Neural cell (in vitro differentiated cells): ENCODE measurements around the gene COL25A1. TPM values are rescaled to one million over a fixed set of nuclear protein-coding genes. Genes with fewer than 3 reads are reported as not detected.

Experiments used
- H2AFZ ChIP-seq: fragments of 200-600, 300-800 bp; sonication (generic), shearing (Covaris generic); 2 replicates; pipeline ENCODE4 v1.6.0; 2014; ENCODE audit warnings: low read depth, mild to moderate bottlenecking, antibody characterized with exemption, low read length, moderate library complexity
- H3F3A ChIP-seq: fragments of 200-600 bp; shearing (Covaris generic); 2 replicates; pipeline ENCODE4 v1.6.1; 2016; ENCODE audit warnings: mild to moderate bottlenecking, moderate library complexity, mixed read lengths, antibody characterized with exemption, low read length; ENCODE audit not compliant: insufficient read depth, poor library complexity, severe bottlenecking
- H3K27ac ChIP-seq: fragments of 200-600, 300-800 bp; sonication (generic), shearing (Covaris generic); 2 replicates; pipeline ENCODE4 v1.5.1; 2014; ENCODE audit warnings: mild to moderate bottlenecking, low read length, moderate library complexity
- H3K27me3 ChIP-seq: fragments of 300-800, 200-600 bp; sonication (generic), shearing (Covaris generic); 2 replicates; pipeline ENCODE4 v1.6.0; 2014; ENCODE audit warnings: mild to moderate bottlenecking, low read depth, low read length, moderate library complexity; ENCODE audit not compliant: insufficient read depth
- H3K36me3 ChIP-seq: fragments of 300-800, 200-600 bp; sonication (generic), shearing (Covaris generic); 2 replicates; pipeline ENCODE4 v1.5.1; 2014; ENCODE audit warnings: mild to moderate bottlenecking, antibody characterized with exemption, low read length, moderate library complexity; ENCODE audit not compliant: insufficient read depth
- H3K4me2 ChIP-seq: fragments of 300-800, 200-600 bp; sonication (generic), shearing (Covaris generic); 2 replicates; pipeline ENCODE4 v1.6.0; 2014; ENCODE audit warnings: mild to moderate bottlenecking, low read length
- H3K4me3 ChIP-seq: fragments of 300-800, 200-600 bp; sonication (generic), shearing (Covaris generic); 2 replicates; pipeline ENCODE4 v1.5.1; 2014; ENCODE audit warnings: mild to moderate bottlenecking, low read length, moderate library complexity
- H3K79me2 ChIP-seq: fragments of 200-600 bp; shearing (Covaris generic); replicated peaks from 2 replicates; pipeline ENCODE4 v1.6.0; 2014; ENCODE audit warnings: mild to moderate bottlenecking, low read length, moderate library complexity; ENCODE audit not compliant: insufficient read depth
- H3K9ac ChIP-seq: fragments of 300-800, 200-600 bp; sonication (generic), shearing (Covaris generic); 2 replicates; pipeline ENCODE4 v1.6.1; 2016; ENCODE audit warnings: mild to moderate bottlenecking, low read length, mixed read lengths
- H3K9me2 ChIP-seq: fragments of 200-600 bp; shearing (Covaris generic); 2 replicates; pipeline ENCODE4 v1.6.1; 2016; ENCODE audit warnings: mild to moderate bottlenecking, low read length, mixed read lengths; ENCODE audit not compliant: insufficient read depth
- H3K9me3 ChIP-seq: fragments of 200-600, 300-800 bp; sonication (generic), shearing (Covaris generic); 2 replicates; pipeline ENCODE4 v1.6.1; 2016; ENCODE audit warnings: mild to moderate bottlenecking, mixed run types, low read length, moderate library complexity, mixed read lengths
- H4K20me1 ChIP-seq: fragments of 200-600 bp; shearing (Covaris generic); 2 replicates; pipeline ENCODE4 v1.6.1; 2016; ENCODE audit warnings: mild to moderate bottlenecking, mixed run types; ENCODE audit not compliant: insufficient read depth
- CTCF ChIP-seq: fragments of 450-650 bp; IDR thresholded peaks from 2 replicates; pipeline ENCODE4 v1.5.1; 2014; ENCODE audit warnings: antibody characterized with exemption, mild to moderate bottlenecking, moderate library complexity; ENCODE audit not compliant: poor library complexity, severe bottlenecking
- EP300 ChIP-seq: fragments of 450-650 bp; conservative IDR thresholded peaks from 2 replicates; pipeline ENCODE4 v1.6.1; 2014; ENCODE audit warnings: antibody characterized with exemption, mild to moderate bottlenecking, moderate library complexity; ENCODE audit not compliant: poor library complexity, severe bottlenecking
- EZH2 ChIP-seq: fragments of 200-600, 300-800 bp; shearing (Covaris generic), sonication (generic); IDR thresholded peaks from 2 replicates; pipeline ENCODE4 v1.6.1; 2014; ENCODE audit warnings: antibody characterized with exemption, low read length, borderline replicate concordance, mild to moderate bottlenecking; ENCODE audit not compliant: insufficient read depth, poor library complexity, severe bottlenecking
- MXI1 ChIP-seq: fragments of 450-650 bp; conservative IDR thresholded peaks from 2 replicates; pipeline ENCODE4 v1.6.1; 2014; ENCODE audit warnings: antibody characterized with exemption, mild to moderate bottlenecking; ENCODE audit not compliant: poor library complexity, severe bottlenecking
- POLR2AphosphoS5 ChIP-seq: IDR thresholded peaks from 2 replicates; pipeline ENCODE4 v1.6.1; 2012
- RAD21 ChIP-seq: fragments of 450-650 bp; conservative IDR thresholded peaks from 2 replicates; pipeline ENCODE4 v1.6.1; 2014; ENCODE audit warnings: antibody characterized with exemption, mild to moderate bottlenecking, moderate library complexity
- SMC3 ChIP-seq: fragments of 450-650 bp; conservative IDR thresholded peaks from 2 replicates; pipeline ENCODE4 v1.6.1; 2014; ENCODE audit warnings: antibody characterized with exemption, mild to moderate bottlenecking, moderate library complexity; ENCODE audit not compliant: poor library complexity
- TAF1 ChIP-seq: IDR thresholded peaks from 2 replicates; pipeline ENCODE4 v1.6.1; 2012; ENCODE audit warnings: low read depth
- polyA plus RNA-seq: library from polyadenylated mRNA; depleted of rRNA; stranded (reverse); fragments of >200 nt; gene quantifications from 2 replicates; pipeline ENCODE4 v1.2.3, GENCODE V29; 2014
- TF ChIP-seq, protein P1 (sequence below): IDR thresholded peaks from 2 replicates; pipeline ENCODE4 v1.6.1; 2012; ENCODE audit warnings: borderline replicate concordance

COL25A1 gene
- polyA plus RNA-seq, 1 donor from 2014 or later = 32.3 TPM

DNA sequence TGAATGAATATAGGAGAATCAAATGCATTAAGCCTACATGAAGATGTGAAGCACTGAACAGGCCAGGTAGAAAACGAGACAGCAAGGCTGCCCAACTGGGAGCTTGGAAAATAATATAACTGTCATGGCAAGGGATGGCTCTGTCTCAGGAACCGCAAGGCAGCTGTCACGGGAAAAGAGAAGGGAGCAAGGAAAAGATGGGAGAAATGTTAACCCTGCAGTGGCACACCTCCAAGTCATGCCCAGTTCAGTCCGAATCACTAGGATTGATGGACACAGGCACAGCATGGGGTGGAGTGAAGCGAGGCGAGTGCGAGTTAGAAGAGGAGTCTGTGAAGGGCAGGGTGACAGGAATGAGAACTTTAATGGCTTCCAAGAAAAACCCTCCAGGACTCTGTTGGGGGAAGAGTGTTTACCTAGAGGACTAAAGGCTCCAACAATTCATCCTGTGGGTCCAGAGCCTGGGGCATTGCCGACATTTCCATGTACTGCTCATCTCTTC, 395.5 kb downstream of the COL25A1 start (continued):
- TF ChIP-seq POLR2AphosphoS5 (no peak), SMC3 (no peak), EZH2 (no peak), TAF1 (no peak)

GRCh38 chr4:108906006-108906405, 396.5 kb downstream of the COL25A1 start:
- Histone ChIP-seq H3F3A (no peaks in the 10 kb centered on the region), H3K4me3 (no peak overlapping the region), H3K27me3 (no peaks in the 10 kb centered on the region), H2AFZ (no peak overlapping the region), H3K9me3 (no peaks in the 10 kb centered on the region), H3K36me3 (no peaks in the 10 kb centered on the region), H3K27ac (no peak overlapping the region), H3K79me2 (no peaks in the 10 kb centered on the region), H4K20me1 (no peaks in the 10 kb centered on the region), H3K4me2 (no peak overlapping the region), H3K9me2 (no peaks in the 10 kb centered on the region), H3K9ac (no peak overlapping the region)
- no peak for TF ChIP-seq MXI1
- no peak for TF ChIP-seq POLR2AphosphoS5
- no peak for TF ChIP-seq EP300
- no peak for TF ChIP-seq TAF1
- no peak for TF ChIP-seq SMC3
- TF ChIP-seq, protein P1, sequence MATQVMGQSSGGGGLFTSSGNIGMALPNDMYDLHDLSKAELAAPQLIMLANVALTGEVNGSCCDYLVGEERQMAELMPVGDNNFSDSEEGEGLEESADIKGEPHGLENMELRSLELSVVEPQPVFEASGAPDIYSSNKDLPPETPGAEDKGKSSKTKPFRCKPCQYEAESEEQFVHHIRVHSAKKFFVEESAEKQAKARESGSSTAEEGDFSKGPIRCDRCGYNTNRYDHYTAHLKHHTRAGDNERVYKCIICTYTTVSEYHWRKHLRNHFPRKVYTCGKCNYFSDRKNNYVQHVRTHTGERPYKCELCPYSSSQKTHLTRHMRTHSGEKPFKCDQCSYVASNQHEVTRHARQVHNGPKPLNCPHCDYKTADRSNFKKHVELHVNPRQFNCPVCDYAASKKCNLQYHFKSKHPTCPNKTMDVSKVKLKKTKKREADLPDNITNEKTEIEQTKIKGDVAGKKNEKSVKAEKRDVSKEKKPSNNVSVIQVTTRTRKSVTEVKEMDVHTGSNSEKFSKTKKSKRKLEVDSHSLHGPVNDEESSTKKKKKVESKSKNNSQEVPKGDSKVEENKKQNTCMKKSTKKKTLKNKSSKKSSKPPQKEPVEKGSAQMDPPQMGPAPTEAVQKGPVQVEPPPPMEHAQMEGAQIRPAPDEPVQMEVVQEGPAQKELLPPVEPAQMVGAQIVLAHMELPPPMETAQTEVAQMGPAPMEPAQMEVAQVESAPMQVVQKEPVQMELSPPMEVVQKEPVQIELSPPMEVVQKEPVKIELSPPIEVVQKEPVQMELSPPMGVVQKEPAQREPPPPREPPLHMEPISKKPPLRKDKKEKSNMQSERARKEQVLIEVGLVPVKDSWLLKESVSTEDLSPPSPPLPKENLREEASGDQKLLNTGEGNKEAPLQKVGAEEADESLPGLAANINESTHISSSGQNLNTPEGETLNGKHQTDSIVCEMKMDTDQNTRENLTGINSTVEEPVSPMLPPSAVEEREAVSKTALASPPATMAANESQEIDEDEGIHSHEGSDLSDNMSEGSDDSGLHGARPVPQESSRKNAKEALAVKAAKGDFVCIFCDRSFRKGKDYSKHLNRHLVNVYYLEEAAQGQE = no peak
- TF ChIP-seq RAD21 = no peak
- TF ChIP-seq EZH2 = no peak
- TF ChIP-seq CTCF = no peak

GRCh38 chr4:108903464-108904221, 398.8 kb downstream of the COL25A1 start:
- H3K9me2 ChIP-seq = no peaks in the 10 kb centered on the region
- no peaks in the 10 kb centered on the region for H4K20me1 ChIP-seq
- H3F3A ChIP-seq = peaks cover 6% of the 10 kb centered on the region
- H3K27me3 ChIP-seq = no peaks in the 10 kb centered on the region
- H3K4me2 ChIP-seq = no peak overlapping the region
- H3K27ac ChIP-seq = no peak overlapping the region
- no peaks in the 10 kb centered on the region for H3K79me2 ChIP-seq
- H3K4me3 ChIP-seq = no peak overlapping the region
- no peaks in the 10 kb centered on the region for H3K9me3 ChIP-seq
- no peak overlapping the region for H2AFZ ChIP-seq
- TF ChIP-seq EZH2 = no peak
- no peak for TF ChIP-seq POLR2AphosphoS5
- TF ChIP-seq SMC3 = no peak
- no peak for TF ChIP-seq CTCF
- no peak for TF ChIP-seq EP300
- TF ChIP-seq, protein P1 = no peak
- no peak for TF ChIP-seq TAF1
- H3K9ac ChIP-seq = no peak overlapping the region
- no peaks in the 10 kb centered on the region for H3K36me3 ChIP-seq
